IPS DF 6.9 (cell line): ENCODE results near the gene CCDC78.
"Not testable (repeated sequence)": the region's sequence is repeated elsewhere in the genome, so short reads cannot be mapped to it uniquely, and the experiment has no call there.

Source experiments
- DNase-seq: peaks from one replicate; pipeline ENCODE4 v3.0.0-alpha.2; 2013; ENCODE audit warnings: low read depth, low spot score
- H3K27ac ChIP-seq: one replicate; pipeline ENCODE4 v1.5.1; 2013; ENCODE audit warnings: low read length, control low read depth
- H3K27me3 ChIP-seq: 2 replicates; pipeline ENCODE4 v1.6.1; 2013; ENCODE audit warnings: mild to moderate bottlenecking, low read length; ENCODE audit not compliant: control insufficient read depth, insufficient read depth
- H3K36me3 ChIP-seq: 2 replicates; pipeline ENCODE4 v1.6.1; 2013; ENCODE audit warnings: low read length; ENCODE audit not compliant: control insufficient read depth, insufficient read depth
- H3K4me1 ChIP-seq: 2 replicates; pipeline ENCODE4 v1.6.1; 2013; ENCODE audit warnings: low read length; ENCODE audit not compliant: control insufficient read depth, insufficient read depth
- H3K4me3 ChIP-seq: 2 replicates; pipeline ENCODE4 v1.5.1; 2013; ENCODE audit warnings: mild to moderate bottlenecking, low read length
- H3K9me3 ChIP-seq: 2 replicates; pipeline ENCODE4 v1.6.1; 2013; ENCODE audit warnings: low read length, inconsistent platforms; ENCODE audit not compliant: control insufficient read depth, insufficient read depth
- WGBS: extraction: QIAGEN DNeasy Blood & Tissue Kit; methylation state at CpG from one replicate; pipeline ENCODE4 v1.1.7; 2013; ENCODE audit warnings: mixed read lengths, missing lambda C conversion rate; ENCODE audit not compliant: insufficient read length, insufficient coverage; 5-methylcytosine and 5-hydroxymethylcytosine counted together

CCDC78 gene

DNA sequence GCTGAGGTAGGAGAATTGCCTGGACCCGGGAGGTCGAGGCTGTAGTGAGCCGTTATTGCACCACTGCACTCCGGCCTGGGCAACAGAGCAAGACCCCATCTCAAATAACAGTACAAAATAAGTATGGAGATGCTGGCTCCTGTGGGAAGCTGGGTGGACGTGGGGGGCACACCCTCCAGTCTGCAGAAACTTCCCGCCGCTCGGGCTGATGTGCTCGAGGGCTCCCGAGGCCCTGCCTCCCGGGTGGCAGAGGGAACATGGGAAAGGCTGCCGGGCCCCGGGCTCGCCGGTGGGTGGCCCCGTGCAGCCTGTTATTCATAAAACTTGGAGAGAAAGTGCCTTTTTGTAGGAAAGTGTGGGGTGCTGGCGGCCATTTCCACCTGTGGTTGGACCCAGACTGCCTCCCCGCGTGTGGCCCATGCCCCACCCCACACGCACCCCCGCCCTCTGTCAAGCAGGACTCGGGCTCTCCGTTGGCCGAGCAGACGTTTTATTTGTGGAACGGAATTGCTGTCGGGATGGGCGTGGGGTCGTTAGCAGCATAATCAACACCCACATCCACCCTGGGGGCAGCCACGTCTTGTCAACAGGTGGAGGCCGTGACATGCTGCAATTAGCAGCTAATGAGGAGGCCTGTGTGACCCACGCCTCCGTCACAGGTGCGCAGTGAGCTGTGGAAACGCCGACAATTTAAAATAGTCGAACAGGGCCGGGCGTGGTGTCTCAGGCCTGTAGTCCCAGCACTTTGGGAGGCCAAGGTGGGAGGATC, 21.9 kb upstream of the CCDC78 start:
- Histone ChIP-seq H3K9me3 (no peaks in the 10 kb centered on the region), H3K27me3 (no peaks in the 10 kb centered on the region), H3K4me1 (peaks cover 3% of the 10 kb centered on the region), H3K27ac (no peak overlapping the region), H3K4me3 (no peak overlapping the region), H3K36me3 (no peaks in the 10 kb centered on the region; the same call in 1 of the 2 replicates)
- DNase-seq = no peak
- WGBS = no CpG with 5 or more reads among the region's 39 CpGs

GRCh38 chr16:746637-747036, 20.4 kb upstream of the CCDC78 start:
- WGBS = no CpG with 5 or more reads among the region's 13 CpGs
- no peak for DNase-seq
- Histone ChIP-seq H3K4me1 (peaks cover 1% of the 10 kb centered on the region), H3K9me3 (no peaks in the 10 kb centered on the region), H3K4me3 (no peak overlapping the region), H3K27ac (no peak overlapping the region), H3K36me3 (no peaks in the 10 kb centered on the region; the same call in 1 of the 2 replicates), H3K27me3 (no peaks in the 10 kb centered on the region)

GRCh38 chr16:745739-746138, 19.5 kb upstream of the CCDC78 start:
- H3K4me1 ChIP-seq = no peaks in the 10 kb centered on the region
- H3K9me3 ChIP-seq = no peaks in the 10 kb centered on the region
- H3K36me3 ChIP-seq = no peaks in the 10 kb centered on the region
- no peaks in the 10 kb centered on the region for H3K27me3 ChIP-seq
- no peak for DNase-seq
- H3K27ac ChIP-seq = no peak overlapping the region
- WGBS = no CpG with 5 or more reads among the region's 14 CpGs
- H3K4me3 ChIP-seq = no peak overlapping the region

DNA sequence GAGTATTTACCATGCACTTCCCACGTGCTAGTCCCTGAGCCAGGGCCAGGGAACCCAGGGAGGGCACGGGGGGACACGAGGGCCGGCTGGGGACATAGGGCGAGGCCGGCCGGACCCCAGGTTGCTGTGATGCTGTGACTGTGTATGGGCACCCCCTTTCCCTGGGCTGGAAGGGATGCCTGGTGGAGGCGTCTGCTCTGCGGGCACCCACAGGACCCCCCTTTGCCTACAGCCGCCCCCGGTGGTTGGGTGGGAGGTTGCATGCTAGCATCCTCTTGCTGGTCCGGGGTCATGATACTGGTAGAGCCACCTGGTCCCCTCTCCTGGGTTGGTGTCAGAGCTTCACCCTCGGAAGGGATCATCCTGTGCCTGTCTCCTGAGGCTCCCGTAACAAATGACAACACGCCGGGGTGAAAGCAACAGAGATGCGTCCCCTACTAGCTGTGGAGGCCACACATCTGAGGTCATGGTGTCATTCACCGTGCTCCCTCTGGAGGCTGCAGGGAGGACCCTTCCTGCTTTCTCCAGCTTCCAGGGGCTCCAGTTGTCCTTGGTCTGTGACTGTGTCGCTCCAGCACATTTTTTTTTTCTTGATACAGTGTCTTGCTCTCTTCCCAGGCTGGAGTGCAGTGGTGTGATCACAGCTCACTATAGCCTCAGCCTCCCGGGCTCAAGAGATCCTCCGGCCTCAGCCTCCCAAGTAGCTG, 17.7 kb upstream of the CCDC78 start:
- no peak for DNase-seq
- no CpG with 5 or more reads among the region's 21 CpGs for WGBS

DNA sequence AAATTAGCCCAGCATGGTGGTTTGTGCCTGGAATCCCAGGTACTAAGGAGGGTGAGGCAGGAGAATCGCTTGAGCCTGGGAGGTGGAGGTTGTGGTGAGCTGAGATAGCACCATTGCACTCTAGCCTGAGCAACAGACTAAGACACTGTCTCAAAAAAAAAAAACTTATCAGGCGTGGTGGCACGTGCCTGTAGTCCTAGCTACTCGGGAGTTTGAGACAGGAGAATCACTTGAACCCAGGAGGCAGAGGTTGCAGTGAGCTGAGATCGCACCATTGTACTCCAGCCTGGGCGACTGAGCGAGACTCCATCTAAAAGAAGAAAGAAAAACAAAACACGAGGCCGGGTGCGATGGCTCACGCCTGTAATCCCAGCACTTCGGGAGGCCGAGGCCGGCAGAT, 16.7 kb upstream of the CCDC78 start:
- H3K27ac ChIP-seq, H3K27me3 ChIP-seq, H3K4me3 ChIP-seq, H3K4me1 ChIP-seq, H3K9me3 ChIP-seq, DNase-seq, H3K36me3 ChIP-seq: not testable (repeated sequence)
- WGBS = no CpG with 5 or more reads among the region's 14 CpGs

More for the DNA sequence above, 17.7 kb upstream of the CCDC78 start:
- H3K4me1 ChIP-seq = no peaks in the 10 kb centered on the region
- H3K4me3 ChIP-seq = no peak overlapping the region
- no peaks in the 10 kb centered on the region for H3K36me3 ChIP-seq
- H3K9me3 ChIP-seq = no peaks in the 10 kb centered on the region
- H3K27me3 ChIP-seq = no peaks in the 10 kb centered on the region
- no peak overlapping the region for H3K27ac ChIP-seq

- H3K27me3 ChIP-seq = no peaks in the 10 kb centered on the region
- H3K4me1 ChIP-seq = no peaks in the 10 kb centered on the region
- H3K27ac ChIP-seq = no peak overlapping the region
- DNase-seq = no peak
- no peaks in the 10 kb centered on the region for H3K36me3 ChIP-seq
- no peak overlapping the region for H3K4me3 ChIP-seq
- H3K9me3 ChIP-seq = no peaks in the 10 kb centered on the region
- WGBS = no CpG with 5 or more reads among the region's 15 CpGs
Observed at GRCh38 chr16:741986-742629, 15.9 kb upstream of the CCDC78 start.

GRCh38 chr16:740764-741505, 14.7 kb upstream of the CCDC78 start, which contains the start of gene CIAO3:
TSS of gene CIAO3 (minus strand) at chr16:740997. CDS start at chr16:740985, 12 bp downstream.
- H3K27me3 ChIP-seq = no peaks in the 10 kb centered on the region
- H3K36me3 ChIP-seq = 0 out of 2 replicates have a peak, but pooled peaks cover 2% of the 10 kb centered on the region
- no peak for DNase-seq
- H3K4me1 ChIP-seq = no peaks in the 10 kb centered on the region
- H3K27ac ChIP-seq = no peak within 1 kb of the TSS
- H3K4me3 ChIP-seq = peak within 1 kb of the TSS; percentile 75
- no CpG with 5 or more reads among the region's 79 CpGs for WGBS
- H3K9me3 ChIP-seq = no peaks in the 10 kb centered on the region

DNA sequence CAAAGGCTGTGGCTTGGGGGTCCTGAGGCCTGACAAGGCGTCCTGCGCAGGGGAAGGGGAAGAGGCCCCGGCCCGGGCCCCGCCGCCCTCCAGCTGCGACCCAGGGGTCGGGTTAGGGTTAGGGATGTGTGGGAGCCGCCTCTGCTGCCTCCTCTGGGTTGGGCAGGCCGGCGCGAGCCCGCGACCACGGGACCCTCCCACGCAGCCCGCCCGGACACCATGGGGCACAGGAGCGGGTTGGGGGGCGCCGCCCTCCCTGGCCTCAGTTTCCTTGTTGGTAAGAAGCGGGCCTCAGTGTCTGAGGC, 14.2 kb upstream of the CCDC78 start:
- no peak overlapping the region for H3K27ac ChIP-seq
- H3K4me3 ChIP-seq = peak overlapping the region; percentile 75
- no peaks in the 10 kb centered on the region for H3K9me3 ChIP-seq
- no CpG with 5 or more reads among the region's 22 CpGs for WGBS
- H3K27me3 ChIP-seq = no peaks in the 10 kb centered on the region
- H3K36me3 ChIP-seq = 0 out of 2 replicates have a peak, but pooled peaks cover 4% of the 10 kb centered on the region
- no peaks in the 10 kb centered on the region for H3K4me1 ChIP-seq
- no peak for DNase-seq

DNA sequence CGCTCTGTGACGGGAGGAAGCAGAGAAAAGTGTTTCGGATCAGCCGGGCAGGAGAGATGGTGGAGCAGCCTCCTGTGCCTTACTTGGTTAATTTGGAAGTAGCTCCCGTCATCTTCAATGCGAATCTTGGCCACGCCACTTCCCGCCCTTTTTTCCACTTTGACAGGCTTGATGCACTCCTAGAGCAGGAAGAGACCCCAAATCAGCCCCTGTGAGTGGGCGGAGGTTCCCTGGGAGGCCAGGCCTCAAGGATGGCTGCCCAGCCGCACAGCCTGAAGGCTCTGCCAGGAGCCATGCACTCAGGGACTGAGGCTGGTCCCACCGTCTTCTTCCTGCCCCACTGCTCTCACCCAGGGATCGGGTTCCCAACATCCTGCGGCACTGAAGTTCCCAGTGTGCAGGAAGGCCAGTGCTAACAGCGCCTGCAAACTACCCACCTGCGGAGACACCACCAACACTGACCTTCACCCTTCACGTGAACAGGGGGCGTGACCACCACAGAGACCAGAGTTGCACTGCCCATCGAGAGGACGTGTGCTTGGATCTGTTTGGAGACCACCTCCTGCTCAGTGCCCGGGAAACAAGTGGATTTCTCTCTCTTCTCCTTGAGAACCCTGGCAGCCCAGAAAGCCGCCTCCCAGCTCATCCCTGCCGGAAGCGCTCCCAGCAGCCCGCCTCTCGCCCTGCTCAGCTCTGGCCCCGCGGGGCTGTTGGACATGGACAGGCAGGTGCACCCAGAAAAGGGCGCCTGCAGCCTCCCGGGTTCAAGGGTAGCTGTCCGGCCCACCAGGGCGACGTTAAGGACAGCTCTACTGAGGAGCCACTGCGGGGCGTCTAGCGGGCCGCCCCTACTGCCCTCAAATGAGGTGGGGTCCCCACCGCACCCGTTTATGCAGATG, 13.6 kb upstream of the CCDC78 start:
- Histone ChIP-seq H3K27ac (no peak overlapping the region), H3K4me1 (no peaks in the 10 kb centered on the region), H3K4me3 (peak overlapping the region; percentile 75; the same call in 1 of the 2 replicates), H3K9me3 (no peaks in the 10 kb centered on the region), H3K27me3 (no peaks in the 10 kb centered on the region), H3K36me3 (peaks cover 7% of the 10 kb centered on the region; the same call in 1 of the 2 replicates)
- DNase-seq = no peak
- WGBS = no CpG with 5 or more reads among the region's 38 CpGs
